HCT116 (cell line): Measurements from ENCODE around the gene TRABD.

Experiments used
- ATF3 ChIP-seq: IDR thresholded peaks from 2 replicates; pipeline ENCODE4 v1.6.1; 2012
- CEBPB ChIP-seq: IDR thresholded peaks from 2 replicates; pipeline ENCODE4 v1.6.1; 2012; ENCODE audit warnings: low read depth
- CTCF ChIP-seq, 3 experiments: fragments of 200-600 bp in 1 of 3; sonication (generic) in 1 of 3; IDR thresholded peaks in 2 of 3; conservative IDR thresholded peaks in 1 of 3; 2 replicates each; pipeline ENCODE4 v1.5.1; 2012 to 2017; ENCODE audit warnings: low read depth in 2 of 3, low read length in 2 of 3, antibody characterized with exemption in 1 of 3, borderline replicate concordance in 1 of 3, control low read depth in 1 of 3, mild to moderate bottlenecking in 1 of 3, mixed read lengths in 1 of 3, mixed run types in 1 of 3, moderate library complexity in 1 of 3; ENCODE audit not compliant: insufficient read depth in 1 of 3
- ELF1 ChIP-seq: IDR thresholded peaks from 2 replicates; pipeline ENCODE4 v1.6.1; 2012; ENCODE audit warnings: low read depth, borderline replicate concordance
- EZH2 ChIP-seq: fragments of 200-600 bp; sonication (generic); IDR thresholded peaks from 2 replicates; pipeline ENCODE4 v1.6.1; 2017; ENCODE audit warnings: antibody characterized with exemption, mixed run types
- EZH2phosphoT487 ChIP-seq: fragments of 200-600 bp; IDR thresholded peaks from 2 replicates; pipeline ENCODE4 v1.6.1; 2018; ENCODE audit warnings: antibody characterized with exemption, borderline replicate concordance
- JUND ChIP-seq: IDR thresholded peaks from 2 replicates; pipeline ENCODE4 v1.6.1; 2012
- MAX ChIP-seq: IDR thresholded peaks from 2 replicates; pipeline ENCODE4 v1.6.1; 2012
- POLR2A ChIP-seq: IDR thresholded peaks from 2 replicates; pipeline ENCODE4 v1.7.0; 2011; ENCODE audit warnings: borderline replicate concordance; ENCODE audit not compliant: insufficient read depth, insufficient read length; ENCODE audit errors: extremely low read depth
- POLR2AphosphoS5 ChIP-seq: IDR thresholded peaks from 2 replicates; pipeline ENCODE4 v1.6.1; 2011; ENCODE audit warnings: mild to moderate bottlenecking, low read depth, low read length, moderate library complexity
- RAD21 ChIP-seq: IDR thresholded peaks from 2 replicates; pipeline ENCODE4 v1.6.1; 2012; ENCODE audit warnings: low read depth, mild to moderate bottlenecking
- REST ChIP-seq: IDR thresholded peaks from 2 replicates; pipeline ENCODE4 v1.6.1; 2012; ENCODE audit warnings: low read depth
- SP1 ChIP-seq: IDR thresholded peaks from 2 replicates; pipeline ENCODE4 v1.6.1; 2012; ENCODE audit warnings: low read depth
- YY1 ChIP-seq: IDR thresholded peaks from 2 replicates; pipeline ENCODE4 v1.6.1; 2011; ENCODE audit warnings: low read length, low read depth, moderate library complexity, mild to moderate bottlenecking; ENCODE audit not compliant: insufficient replicate concordance; ENCODE audit errors: extremely low read depth

- TF ChIP-seq REST (no peak), CTCF (IDR thresholded peaks at IDR 0.05 in 2 of 3, conservative IDR thresholded peaks at IDR 0.05 in 1 of 3; ENCODE audit: borderline replicate concordance in 1 of 3, insufficient read depth in 1 of 3, low read depth in 2 of 3, low read length in 2 of 3) (no peak), POLR2A (no peak), SP1 (no peak), JUND (no peak), CEBPB (no peak), EZH2phosphoT487 (no peak), MAX (no peak), YY1 (no peak), ELF1 (no peak), ATF3 (no peak), EZH2 (no peak), RAD21 (no peak), POLR2AphosphoS5 (no peak)
Observed at GRCh38 chr22:50208939-50209892, 23.5 kb downstream of the TRABD start.
